Kidney (tissue), 22 donors: Measurements from ENCODE around the gene DZANK1. TPM values are rescaled to one million over a fixed set of nuclear protein-coding genes. Genes with fewer than 3 reads are reported as not detected.
A peak's percentile ranks its signal among the peaks of the same experiment; 100 is the strongest.

Experiments
- DNase-seq, 5 donors: peaks; one replicate each; pipeline ENCODE4 v3.0.0-alpha.2; 2013 to 2020
- FAIRE-seq: peaks from 2 replicates; lab custom pipeline; 2012; peaks lifted over from hg19 to GRCh38; lab: Jason Lieb, UNC
- H3K27ac ChIP-seq, 2 donors: one replicate each; pipeline ENCODE4 v1.7.0; 2013; ENCODE audit warnings: low read depth in 2 of 2, low read length in 2 of 2, inconsistent platforms in 1 of 2
- H3K27me3 ChIP-seq: one replicate; pipeline ENCODE4 v1.7.1; 2013; ENCODE audit warnings: low read length, inconsistent platforms; ENCODE audit not compliant: control insufficient read depth, insufficient read depth
- H3K36me3 ChIP-seq, 3 donors: one replicate each; pipeline versions ENCODE4 v1.7.0 to v1.7.1; 2013; ENCODE audit warnings: low read length in 3 of 3, control low read depth in 1 of 3, inconsistent platforms in 1 of 3; ENCODE audit not compliant: insufficient read depth in 3 of 3, control insufficient read depth in 2 of 3
- H3K4me1 ChIP-seq, 3 donors: one replicate each; pipeline versions ENCODE4 v1.7.0 to v1.7.1; 2013; ENCODE audit warnings: low read length in 3 of 3, inconsistent platforms in 1 of 3, low read depth in 1 of 3; ENCODE audit not compliant: control insufficient read depth in 2 of 3, insufficient read depth in 2 of 3
- H3K4me3 ChIP-seq, 3 donors: one replicate each; pipeline versions ENCODE4 v1.7.0 to v1.8.1; 2013; ENCODE audit warnings: low read length in 3 of 3, control low read depth in 1 of 3, inconsistent platforms in 1 of 3
- H3K9ac ChIP-seq, 3 donors: one replicate each; pipeline versions ENCODE4 v1.7.0 to v1.7.1; 2013; ENCODE audit warnings: low read length in 3 of 3, control low read depth in 1 of 3, inconsistent platforms in 1 of 3
- H3K9me3 ChIP-seq, 3 donors: one replicate each; pipeline versions ENCODE4 v1.7.0 to v1.7.1; 2013; ENCODE audit warnings: low read length in 3 of 3, control low read depth in 1 of 3, inconsistent platforms in 1 of 3; ENCODE audit not compliant: control insufficient read depth in 2 of 3, insufficient read depth in 1 of 3
- CTCF ChIP-seq: IDR thresholded peaks from 3 replicates; pipeline ENCODE4 v1.5.1; 2012; ENCODE audit warnings: mild to moderate bottlenecking, moderate library complexity, borderline replicate concordance; ENCODE audit not compliant: insufficient read depth; ENCODE audit errors: extremely low read depth
- intact Hi-C: fragments of 100-400 bp; cut with DNase I; formaldehyde crosslinking; loops from one replicate; pipeline ENCODE4 v1.11.1; 2022
- long read RNA-seq, 10 donors: library from polyadenylated mRNA in 1 of 10; unstranded in 1 of 10; transcript quantifications; one replicate each; pipeline ENCODE4 v2.0.0 and lab custom pipeline, GENCODE V29; 2021 to 2026
- polyA plus RNA-seq: library from polyadenylated mRNA; stranded (reverse); fragments of 350-450 nt; fragmentation: Illumina TruSeq; extraction: RNeasy Lipid Tissue Mini Kit (QIAGEN cat#74804); gene quantifications from one replicate; pipeline ENCODE4 v1.2.3, GENCODE V29; 2014; ENCODE audit warnings: low read depth, low replicate concordance; ENCODE audit not compliant: insufficient read depth
- total RNA-seq: library from RNA; stranded (reverse); fragmentation: NEBNext Ultra II Directional; extraction: Animal tissue kit (Norgen Biotek cat#: 25700); gene quantifications from one replicate; pipeline ENCODE4 v1.2.1, GENCODE V29; 2021
- donor health status: control.
- donor health status: control.
- donor health status: control.
- donor health status: control.
- donor health status: control.
- donor health status: DM: yes; HTN: yes; CAD: no.
- donor health status: Normal renal cell carcinoma (clear cell type).

Gene DZANK1
- total RNA-seq: 6.2 TPM
- polyA plus RNA-seq: 3.9 TPM
- long read RNA-seq, donor 1: 0 reads
- long read RNA-seq, donor 2: 0 reads
- long read RNA-seq, donor 3: 0 reads
- long read RNA-seq, donor 4: 0 reads
- long read RNA-seq, donor 5: 0 reads
- long read RNA-seq, donor 6: 0 reads
- long read RNA-seq, donor 7, partial matches to known transcripts: 4 of 7 reads
- long read RNA-seq, donor 7, other reads (novel, unspliced or antisense): 3 of 7 reads
- long read RNA-seq, donor 8, partial matches to known transcripts: 0 of 1 reads
- long read RNA-seq, donor 8, other reads (novel, unspliced or antisense): 0 of 1 reads
- long read RNA-seq, donor 9: 0 reads
- long read RNA-seq, donor 10: 0 reads

- peak; percentile 74 for FAIRE-seq
- H3K4me3 ChIP-seq: peak within 1 kb of the TSS; percentile 86 to 99 (median 93)
- DNase-seq: peak; percentile 97 to 99 (median 97)
- H3K27ac ChIP-seq: peak within 1 kb of the TSS; percentile 95 to 97
- intact Hi-C loops: no loop called here
- H3K4me1 ChIP-seq: peaks cover 0 to 11% (median 0%) of the 10 kb centered on the region in 3 donors
- H3K9me3 ChIP-seq: no peaks in the 10 kb centered on the region
- peaks cover 0 to 5% (median 3%) of the 10 kb centered on the region in 3 donors for H3K36me3 ChIP-seq
- TF ChIP-seq CTCF: no peak
- H3K9ac ChIP-seq: peak within 1 kb of the TSS; percentile 79 to 91 (median 89)
- H3K27me3 ChIP-seq: no peaks in the 10 kb centered on the region
Observed at GRCh38 chr20:18466894-18467730, at the start of gene DZANK1, which contains the start of gene POLR3F. DZANK1 (minus strand) TSS chr20:18467030; CDS start chr20:18465358, 1,672 bp downstream. POLR3F (plus strand) TSS chr20:18467390; CDS start chr20:18467507, 117 bp downstream.

- intact Hi-C loops: no loop called here
- FAIRE-seq (no peak), DNase-seq (no peak)
- H3K27ac ChIP-seq: no peak overlapping the region
- no peak overlapping the region for H3K4me3 ChIP-seq
- no peak overlapping the region for H3K9ac ChIP-seq
- no peak for TF ChIP-seq CTCF
- no peaks in the 10 kb centered on the region for H3K27me3 ChIP-seq
- H3K4me1 ChIP-seq: no peaks in the 10 kb centered on the region
- H3K36me3 ChIP-seq: peaks cover 0 to 5% (median 0%) of the 10 kb centered on the region in 3 donors
- H3K9me3 ChIP-seq: no peaks in the 10 kb centered on the region
Observed at GRCh38 chr20:18515973-18516372, 49.1 kb upstream of the DZANK1 start.

GRCh38 chr20:18514127-18514526, 47.3 kb upstream of the DZANK1 start:
- intact Hi-C loops: no loop called here
- Histone ChIP-seq H3K4me3 (no peak overlapping the region), H3K9ac (no peak overlapping the region), H3K27me3 (no peaks in the 10 kb centered on the region), H3K27ac (no peak overlapping the region), H3K9me3 (no peaks in the 10 kb centered on the region), H3K36me3 (peaks cover 0 to 8% (median 0%) of the 10 kb centered on the region in 3 donors), H3K4me1 (no peaks in the 10 kb centered on the region)
- TF ChIP-seq CTCF: no peak
- DNase-seq (no peak), FAIRE-seq (no peak)
